ENCODE data around the gene GPA33.

GPA33 gene

GRCh38 chr1:167121375-167122120 is 31.4 kb upstream of the GPA33 start:
- Histone ChIP-seq H3K27me3 (replicated peaks; ENCODE audit: control insufficient read depth, insufficient read depth, low read length) (no peaks in the 10 kb centered on the region; the same call in none of the 2 replicates), H3K4me3 (replicated peaks; ENCODE audit: low read depth, low read length) (no peak overlapping the region)
- DNase-seq (ENCODE audit: extremely low read depth, insufficient read length) = no peak

GRCh38 chr1:167120899-167121298 is 30.7 kb upstream of the GPA33 start:
- Histone ChIP-seq H3K4me3 (replicated peaks; ENCODE audit: low read depth, low read length) (no peak overlapping the region), H3K27me3 (replicated peaks; ENCODE audit: control insufficient read depth, insufficient read depth, low read length) (no peaks in the 10 kb centered on the region; the same call in 1 of the 2 replicates)

More at GRCh38 chr1:167121375-167122120, 31.4 kb upstream of the GPA33 start:
- no peak for TF ChIP-seq CTCF (IDR thresholded peaks at IDR 0.05; ENCODE audit: insufficient read depth, low read length, poor library complexity, severe bottlenecking)
- no peaks in the 10 kb centered on the region for H3K36me3 ChIP-seq (ENCODE audit: control insufficient read depth, insufficient read depth, low read length)

GRCh38 chr1:167119696-167120095 is 29.5 kb upstream of the GPA33 start:
- no peaks in the 10 kb centered on the region; the same call in 1 of the 2 replicates for H3K27me3 ChIP-seq (replicated peaks; ENCODE audit: control insufficient read depth, insufficient read depth, low read length)
- no peaks in the 10 kb centered on the region for H3K36me3 ChIP-seq (ENCODE audit: control insufficient read depth, insufficient read depth, low read length)
- no peak overlapping the region for H3K4me3 ChIP-seq (replicated peaks; ENCODE audit: low read depth, low read length)
- DNase-seq (ENCODE audit: extremely low read depth, insufficient read length) = no peak
- TF ChIP-seq CTCF (IDR thresholded peaks at IDR 0.05; ENCODE audit: insufficient read depth, low read length, poor library complexity, severe bottlenecking) = no peak

More at GRCh38 chr1:167120899-167121298, 30.7 kb upstream of the GPA33 start:
- DNase-seq (ENCODE audit: extremely low read depth, insufficient read length) = no peak
- H3K36me3 ChIP-seq (ENCODE audit: control insufficient read depth, insufficient read depth, low read length) = no peaks in the 10 kb centered on the region
- no peak for TF ChIP-seq CTCF (IDR thresholded peaks at IDR 0.05; ENCODE audit: insufficient read depth, low read length, poor library complexity, severe bottlenecking)

GRCh38 chr1:167118188-167118587 is 28.0 kb upstream of the GPA33 start:
- H3K36me3 ChIP-seq (ENCODE audit: control insufficient read depth, insufficient read depth, low read length) = no peaks in the 10 kb centered on the region

GRCh38 chr1:167117225-167117624 is 27.0 kb upstream of the GPA33 start:
- Histone ChIP-seq H3K36me3 (ENCODE audit: control insufficient read depth, insufficient read depth, low read length) (no peaks in the 10 kb centered on the region), H3K27me3 (replicated peaks; ENCODE audit: control insufficient read depth, insufficient read depth, low read length) (no peaks in the 10 kb centered on the region; the same call in 1 of the 2 replicates), H3K4me3 (replicated peaks; ENCODE audit: low read depth, low read length) (no peak overlapping the region)
- no peak for DNase-seq (ENCODE audit: extremely low read depth, insufficient read length)
- no peak for TF ChIP-seq CTCF (IDR thresholded peaks at IDR 0.05; ENCODE audit: insufficient read depth, low read length, poor library complexity, severe bottlenecking)

More at GRCh38 chr1:167118188-167118587, 28.0 kb upstream of the GPA33 start:
- no peaks in the 10 kb centered on the region; the same call in 1 of the 2 replicates for H3K27me3 ChIP-seq (replicated peaks; ENCODE audit: control insufficient read depth, insufficient read depth, low read length)
- DNase-seq (ENCODE audit: extremely low read depth, insufficient read length) = no peak
- no peak overlapping the region for H3K4me3 ChIP-seq (replicated peaks; ENCODE audit: low read depth, low read length)
- TF ChIP-seq CTCF (IDR thresholded peaks at IDR 0.05; ENCODE audit: insufficient read depth, low read length, poor library complexity, severe bottlenecking) = no peak
